ENCODE data around the gene PNPLA6. TPM values are rescaled to one million over a fixed set of nuclear protein-coding genes. Genes with fewer than 3 reads are reported as not detected.

The PNPLA6 gene
- total and polyA plus RNA-seq, 2 experiments from 2014 or later, result 43.0 to 50.5 TPM

DNA sequence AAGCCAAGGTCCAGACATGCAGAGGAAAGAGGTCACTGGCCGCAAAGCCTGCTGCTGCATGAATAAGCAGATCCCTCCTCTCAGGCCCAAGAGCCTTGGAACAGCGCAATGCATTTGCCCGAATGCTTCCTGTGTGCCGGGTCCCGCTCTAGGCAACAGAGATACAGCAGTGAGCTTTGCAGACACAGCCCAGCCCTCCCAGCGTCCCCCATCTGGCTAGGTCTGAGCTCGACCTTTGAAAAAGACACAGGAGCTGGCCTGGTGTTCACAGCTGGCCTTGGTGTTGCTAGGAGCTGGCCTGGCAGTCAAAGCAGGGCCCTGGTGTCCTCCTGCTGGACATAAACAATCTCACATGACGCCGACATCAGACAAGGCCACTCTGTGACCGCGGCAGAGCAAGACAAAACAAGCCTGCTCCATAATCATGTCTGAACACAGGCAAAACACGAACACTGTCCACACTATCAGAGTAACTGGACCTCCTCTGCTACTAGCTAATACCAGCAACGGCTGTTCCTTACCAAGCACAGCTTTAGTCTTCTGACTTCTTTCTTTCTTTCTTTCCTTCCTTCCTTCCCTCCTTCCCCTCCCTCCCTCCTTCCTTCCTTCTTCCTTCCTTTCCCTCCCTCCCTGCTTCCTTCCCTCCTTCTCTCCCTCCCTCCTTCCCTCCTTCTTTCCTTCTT, 41.0 kb upstream of the PNPLA6 start:
- no peak overlapping the region for H3K4me3 ChIP-seq
- TF ChIP-seq EZH2phosphoT487 (IDR thresholded peaks at IDR 0.05; ENCODE audit: low read depth, severe bottlenecking, unreplicated experiment), result no peak
- TF ChIP-seq EZH2 (IDR thresholded peaks at IDR 0.05; ENCODE audit: borderline replicate concordance), result no peak
- TF ChIP-seq, protein P1, sequence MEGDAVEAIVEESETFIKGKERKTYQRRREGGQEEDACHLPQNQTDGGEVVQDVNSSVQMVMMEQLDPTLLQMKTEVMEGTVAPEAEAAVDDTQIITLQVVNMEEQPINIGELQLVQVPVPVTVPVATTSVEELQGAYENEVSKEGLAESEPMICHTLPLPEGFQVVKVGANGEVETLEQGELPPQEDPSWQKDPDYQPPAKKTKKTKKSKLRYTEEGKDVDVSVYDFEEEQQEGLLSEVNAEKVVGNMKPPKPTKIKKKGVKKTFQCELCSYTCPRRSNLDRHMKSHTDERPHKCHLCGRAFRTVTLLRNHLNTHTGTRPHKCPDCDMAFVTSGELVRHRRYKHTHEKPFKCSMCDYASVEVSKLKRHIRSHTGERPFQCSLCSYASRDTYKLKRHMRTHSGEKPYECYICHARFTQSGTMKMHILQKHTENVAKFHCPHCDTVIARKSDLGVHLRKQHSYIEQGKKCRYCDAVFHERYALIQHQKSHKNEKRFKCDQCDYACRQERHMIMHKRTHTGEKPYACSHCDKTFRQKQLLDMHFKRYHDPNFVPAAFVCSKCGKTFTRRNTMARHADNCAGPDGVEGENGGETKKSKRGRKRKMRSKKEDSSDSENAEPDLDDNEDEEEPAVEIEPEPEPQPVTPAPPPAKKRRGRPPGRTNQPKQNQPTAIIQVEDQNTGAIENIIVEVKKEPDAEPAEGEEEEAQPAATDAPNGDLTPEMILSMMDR (IDR thresholded peaks at IDR 0.05; ENCODE audit: poor library complexity), result no peak
- no peaks in the 10 kb centered on the region for H3K79me2 ChIP-seq
- no peak overlapping the region for H3K4me2 ChIP-seq
- no peaks in the 10 kb centered on the region for H3K27me3 ChIP-seq
- 56% methylated on average over 13 of the region's 13 CpGs for WGBS (ENCODE audit: low lambda C conversion rate, missing lambda C conversion rate)
- no peaks in the 10 kb centered on the region for H4K20me1 ChIP-seq (ENCODE audit: insufficient read depth, poor library complexity, severe bottlenecking)
- peaks cover 3% of the 10 kb centered on the region for H3K4me1 ChIP-seq (ENCODE audit: insufficient read depth)
- no peaks in the 10 kb centered on the region for H3K9me3 ChIP-seq (ENCODE audit: low read depth)
- H3K36me3 ChIP-seq (replicated peaks; ENCODE audit: insufficient read depth, low read depth), result no peaks in the 10 kb centered on the region
- no peak overlapping the region for H2AFZ ChIP-seq
- peak overlapping the region; percentile 50 for H3K27ac ChIP-seq
- no peak for DNase-seq (ENCODE audit: low spot score)
- no peaks in the 10 kb centered on the region for H3K9me2 ChIP-seq (replicated peaks; ENCODE audit: insufficient read depth)

DNA sequence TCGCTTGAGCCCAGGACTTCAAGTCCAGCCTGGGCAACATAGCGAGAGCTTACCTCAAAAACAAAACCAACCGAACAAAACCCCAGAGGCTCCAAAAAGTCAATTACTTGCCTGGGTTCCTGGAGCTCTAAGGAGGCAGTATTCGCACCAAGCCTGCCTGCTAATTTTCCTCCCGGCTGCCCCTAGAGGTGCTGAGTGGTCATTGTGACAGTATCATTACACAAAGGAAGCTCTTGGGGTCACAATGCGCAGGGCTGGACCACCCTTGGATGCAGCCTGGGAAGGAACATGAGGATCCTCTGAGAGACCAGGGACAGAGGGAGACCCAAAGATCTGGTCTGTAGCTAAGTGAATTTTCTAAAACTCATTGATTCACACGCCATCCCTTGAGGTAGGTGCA, 38.2 kb upstream of the PNPLA6 start:
- DNase-seq (ENCODE audit: low spot score), result no peak
- Histone ChIP-seq H3K79me2 (no peaks in the 10 kb centered on the region), H3K4me2 (no peak overlapping the region), H3K9me3 (ENCODE audit: low read depth) (no peaks in the 10 kb centered on the region), H3K27ac (no peak overlapping the region), H3K9me2 (replicated peaks; ENCODE audit: insufficient read depth) (no peaks in the 10 kb centered on the region), H3K27me3 (peaks cover 6% of the 10 kb centered on the region), H2AFZ (no peak overlapping the region), H4K20me1 (ENCODE audit: insufficient read depth, poor library complexity, severe bottlenecking) (no peaks in the 10 kb centered on the region), H3K4me3 (no peak overlapping the region), H3K36me3 (replicated peaks; ENCODE audit: insufficient read depth, low read depth) (no peaks in the 10 kb centered on the region), H3K4me1 (ENCODE audit: insufficient read depth) (no peaks in the 10 kb centered on the region)
- TF ChIP-seq EZH2 (IDR thresholded peaks at IDR 0.05; ENCODE audit: borderline replicate concordance), result no peak
- TF ChIP-seq, protein P1 (IDR thresholded peaks at IDR 0.05; ENCODE audit: poor library complexity), result peak; percentile 7
- 56% methylated on average over 7 of the region's 7 CpGs for WGBS (ENCODE audit: low lambda C conversion rate, missing lambda C conversion rate)

DNA sequence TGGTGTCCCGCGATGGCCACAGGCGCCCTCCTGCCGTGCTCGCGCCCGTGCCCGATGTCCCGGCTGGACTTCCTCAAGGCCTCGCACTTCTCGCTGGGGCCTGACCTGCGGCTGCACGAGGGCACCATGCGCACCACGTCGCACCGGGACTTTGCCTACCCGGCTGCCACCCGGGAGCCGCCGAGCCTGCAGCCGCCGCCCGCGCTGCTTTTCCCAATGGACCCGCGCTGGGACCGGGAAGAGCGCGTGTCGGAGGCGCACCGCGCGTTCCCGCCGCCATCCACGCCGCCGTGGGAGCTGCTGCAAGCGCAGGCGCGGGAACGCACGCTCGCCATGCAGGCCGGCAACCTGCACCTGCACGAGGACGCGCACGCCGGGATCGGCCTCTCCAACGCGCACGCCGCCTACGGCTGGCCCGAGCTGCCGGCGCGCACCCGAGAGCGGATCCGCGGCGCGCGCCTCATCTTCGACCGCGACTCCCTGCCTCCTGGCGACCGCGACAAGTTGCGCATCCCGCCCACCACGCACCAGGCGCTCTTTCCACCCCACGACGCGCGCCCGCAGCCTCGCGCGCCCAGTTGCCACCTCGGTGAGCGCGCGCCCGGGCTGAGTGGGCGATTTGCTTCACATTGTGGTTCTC, 34.6 kb upstream of the PNPLA6 start:
- Histone ChIP-seq H3K9me2 (replicated peaks; ENCODE audit: insufficient read depth) (no peaks in the 10 kb centered on the region), H4K20me1 (ENCODE audit: insufficient read depth, poor library complexity, severe bottlenecking) (no peaks in the 10 kb centered on the region), H3K9me3 (ENCODE audit: low read depth) (no peaks in the 10 kb centered on the region), H3K4me2 (peak overlapping the region; percentile 94), H2AFZ (peak overlapping the region; percentile 71), H3K36me3 (replicated peaks; ENCODE audit: insufficient read depth, low read depth) (no peaks in the 10 kb centered on the region), H3K4me1 (ENCODE audit: insufficient read depth) (no peaks in the 10 kb centered on the region), H3K4me3 (peak overlapping the region; percentile 21), H3K79me2 (no peaks in the 10 kb centered on the region), H3K27me3 (peaks cover 6% of the 10 kb centered on the region), H3K27ac (no peak overlapping the region)
- TF ChIP-seq EZH2 (IDR thresholded peaks at IDR 0.05; ENCODE audit: borderline replicate concordance), result peak; percentile 47
- TF ChIP-seq, protein P1 (IDR thresholded peaks at IDR 0.05; ENCODE audit: poor library complexity), result no peak
- DNase-seq (ENCODE audit: low spot score), result peak; percentile 82
- WGBS (ENCODE audit: low lambda C conversion rate, missing lambda C conversion rate), result 4% methylated on average over 91 of the region's 93 CpGs

Measured in hepatocyte (in vitro differentiated cells).